ENCODE measurements around the gene PWWP2B.

DNA sequence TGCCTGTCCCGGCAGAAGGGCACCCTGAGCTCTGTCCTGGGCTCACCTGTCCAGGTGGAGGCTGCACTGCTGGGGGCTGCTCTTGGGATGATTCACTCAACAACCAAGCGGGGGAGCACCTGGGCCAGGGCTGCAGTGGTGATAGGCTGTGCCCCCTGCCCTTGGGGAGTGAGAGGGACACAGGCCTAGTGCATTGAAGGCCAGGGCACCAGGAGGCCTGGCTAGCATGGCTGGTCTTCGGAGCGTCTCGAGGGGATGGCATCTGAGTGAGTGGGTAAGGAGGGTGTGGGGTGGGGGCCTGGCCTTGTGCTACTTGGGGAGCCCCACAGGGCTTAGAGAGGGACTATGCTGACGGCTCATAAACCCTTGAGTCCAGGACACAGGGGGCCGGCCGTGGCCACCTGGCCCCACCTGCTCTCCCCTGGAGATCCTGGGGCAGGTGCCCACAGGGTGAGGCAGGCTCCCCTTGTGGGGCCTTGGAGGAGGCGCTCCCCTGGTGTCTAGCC, 3.1 kb downstream of the PWWP2B start:
- TF ChIP-seq, protein P1, sequence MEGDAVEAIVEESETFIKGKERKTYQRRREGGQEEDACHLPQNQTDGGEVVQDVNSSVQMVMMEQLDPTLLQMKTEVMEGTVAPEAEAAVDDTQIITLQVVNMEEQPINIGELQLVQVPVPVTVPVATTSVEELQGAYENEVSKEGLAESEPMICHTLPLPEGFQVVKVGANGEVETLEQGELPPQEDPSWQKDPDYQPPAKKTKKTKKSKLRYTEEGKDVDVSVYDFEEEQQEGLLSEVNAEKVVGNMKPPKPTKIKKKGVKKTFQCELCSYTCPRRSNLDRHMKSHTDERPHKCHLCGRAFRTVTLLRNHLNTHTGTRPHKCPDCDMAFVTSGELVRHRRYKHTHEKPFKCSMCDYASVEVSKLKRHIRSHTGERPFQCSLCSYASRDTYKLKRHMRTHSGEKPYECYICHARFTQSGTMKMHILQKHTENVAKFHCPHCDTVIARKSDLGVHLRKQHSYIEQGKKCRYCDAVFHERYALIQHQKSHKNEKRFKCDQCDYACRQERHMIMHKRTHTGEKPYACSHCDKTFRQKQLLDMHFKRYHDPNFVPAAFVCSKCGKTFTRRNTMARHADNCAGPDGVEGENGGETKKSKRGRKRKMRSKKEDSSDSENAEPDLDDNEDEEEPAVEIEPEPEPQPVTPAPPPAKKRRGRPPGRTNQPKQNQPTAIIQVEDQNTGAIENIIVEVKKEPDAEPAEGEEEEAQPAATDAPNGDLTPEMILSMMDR (conservative IDR thresholded peaks at IDR 0.05; ENCODE audit: low read length): 0 out of 2 replicates have a peak, but pooled peaks have one; percentile 19
- TF ChIP-seq EZH2phosphoT487 (IDR thresholded peaks at IDR 0.05; ENCODE audit: borderline replicate concordance): no peak

Measured in Loucy (cell line).